ENCODE results near the gene PDLIM5. TPM values are rescaled to one million over a fixed set of nuclear protein-coding genes. Genes with fewer than 3 reads are reported as not detected.

PDLIM5 gene
- total RNA-seq, 4 donors from 2014 or later, result 90.5 to 148 (median 115) TPM

DNA sequence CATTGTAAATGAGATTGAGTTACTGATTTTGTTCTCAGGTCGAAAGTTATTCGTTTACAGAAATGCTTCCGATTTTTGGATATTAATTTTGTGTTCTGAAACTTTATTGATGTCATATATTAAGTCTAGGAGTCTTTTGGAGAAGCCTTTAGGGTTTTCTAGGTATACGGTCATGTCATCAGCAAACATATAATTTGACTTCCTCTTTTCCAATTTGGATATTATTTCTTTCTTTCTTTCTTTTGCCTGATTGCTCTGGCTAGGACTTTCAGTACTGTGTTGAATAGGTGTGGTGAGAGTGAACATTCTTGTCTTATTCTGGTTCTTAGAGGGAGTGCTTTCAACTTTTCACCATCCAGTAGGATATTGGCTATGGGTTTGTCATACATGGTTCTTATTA is 35.4 kb upstream of the PDLIM5 start:
- 95% methylated on average over 4 of the region's 4 CpGs for WGBS
- no peaks in the 10 kb centered on the region for H3K36me3 ChIP-seq
- no peak overlapping the region for H3K4me3 ChIP-seq
- no peak for DNase-seq (ENCODE audit: low spot score in 2 of 2)
- H3K27me3 ChIP-seq, result no peaks in the 10 kb centered on the region
- H3K27ac ChIP-seq, result no peak overlapping the region
- TF ChIP-seq POLR2AphosphoS5 (IDR thresholded peaks at IDR 0.05) (no peak), EP300 (IDR thresholded peaks at IDR 0.05) (no peak), POLR2A (IDR thresholded peaks at IDR 0.05) (no peak)
- TF ChIP-seq, protein P1, sequence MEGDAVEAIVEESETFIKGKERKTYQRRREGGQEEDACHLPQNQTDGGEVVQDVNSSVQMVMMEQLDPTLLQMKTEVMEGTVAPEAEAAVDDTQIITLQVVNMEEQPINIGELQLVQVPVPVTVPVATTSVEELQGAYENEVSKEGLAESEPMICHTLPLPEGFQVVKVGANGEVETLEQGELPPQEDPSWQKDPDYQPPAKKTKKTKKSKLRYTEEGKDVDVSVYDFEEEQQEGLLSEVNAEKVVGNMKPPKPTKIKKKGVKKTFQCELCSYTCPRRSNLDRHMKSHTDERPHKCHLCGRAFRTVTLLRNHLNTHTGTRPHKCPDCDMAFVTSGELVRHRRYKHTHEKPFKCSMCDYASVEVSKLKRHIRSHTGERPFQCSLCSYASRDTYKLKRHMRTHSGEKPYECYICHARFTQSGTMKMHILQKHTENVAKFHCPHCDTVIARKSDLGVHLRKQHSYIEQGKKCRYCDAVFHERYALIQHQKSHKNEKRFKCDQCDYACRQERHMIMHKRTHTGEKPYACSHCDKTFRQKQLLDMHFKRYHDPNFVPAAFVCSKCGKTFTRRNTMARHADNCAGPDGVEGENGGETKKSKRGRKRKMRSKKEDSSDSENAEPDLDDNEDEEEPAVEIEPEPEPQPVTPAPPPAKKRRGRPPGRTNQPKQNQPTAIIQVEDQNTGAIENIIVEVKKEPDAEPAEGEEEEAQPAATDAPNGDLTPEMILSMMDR (IDR thresholded peaks at IDR 0.05), result no peak
- no peaks in the 10 kb centered on the region for H3K9me3 ChIP-seq
- peaks cover 14% of the 10 kb centered on the region for H3K4me1 ChIP-seq

DNA sequence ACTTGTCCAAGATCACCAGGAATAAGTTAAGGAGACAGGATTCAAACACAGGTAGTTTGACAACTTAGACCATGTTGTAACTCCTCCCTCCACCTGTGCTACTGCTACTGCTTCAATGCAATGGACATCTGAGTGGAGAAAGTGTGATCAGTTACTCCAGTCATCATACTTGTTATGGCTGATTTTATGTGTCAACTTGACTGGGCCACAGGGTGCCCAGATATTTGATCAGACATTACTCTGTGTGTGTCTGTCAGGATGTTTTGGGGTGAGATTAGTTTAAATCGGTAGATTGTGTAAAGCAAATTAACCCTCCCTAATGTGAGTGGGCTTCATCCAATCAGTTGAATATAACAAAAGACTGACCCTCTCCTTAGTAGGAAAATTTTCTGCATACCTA is 34.8 kb upstream of the PDLIM5 start:
- no peak for TF ChIP-seq EP300 (IDR thresholded peaks at IDR 0.05)
- no peak for TF ChIP-seq POLR2AphosphoS5 (IDR thresholded peaks at IDR 0.05)
- no peak for TF ChIP-seq POLR2A (IDR thresholded peaks at IDR 0.05)
- TF ChIP-seq, protein P1 (IDR thresholded peaks at IDR 0.05), result no peak
- H3K9me3 ChIP-seq, result no peaks in the 10 kb centered on the region
- no peak overlapping the region for H3K27ac ChIP-seq
- 92% methylated on average over 1 of the region's 1 CpG for WGBS
- no peaks in the 10 kb centered on the region for H3K36me3 ChIP-seq
- H3K4me3 ChIP-seq, result no peak overlapping the region
- peaks cover 14% of the 10 kb centered on the region for H3K4me1 ChIP-seq
- H3K27me3 ChIP-seq, result no peaks in the 10 kb centered on the region
- no peak for DNase-seq (ENCODE audit: low spot score in 2 of 2)

DNA sequence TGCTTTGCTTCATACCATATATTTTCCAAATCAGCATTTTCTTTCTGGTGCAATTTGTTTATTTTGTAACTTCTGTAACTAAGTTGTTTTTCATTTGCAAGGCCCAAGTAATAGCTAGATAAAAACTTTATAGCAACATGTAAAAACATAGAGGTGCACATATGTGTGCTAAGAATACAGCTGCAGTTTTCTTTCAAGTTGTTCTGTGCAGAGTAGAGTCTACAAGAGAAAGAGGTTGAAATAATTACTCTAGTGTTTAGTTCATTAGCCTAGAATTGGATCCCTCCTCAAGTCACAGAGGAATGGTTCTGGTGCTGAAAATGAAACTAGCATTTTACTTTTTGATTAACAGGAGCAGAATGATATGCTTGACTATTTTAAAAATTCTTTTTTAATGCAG is 32.2 kb upstream of the PDLIM5 start:
- H3K27me3 ChIP-seq, result no peaks in the 10 kb centered on the region
- no peak for DNase-seq (ENCODE audit: low spot score in 2 of 2)
- H3K27ac ChIP-seq, result no peak overlapping the region
- no peaks in the 10 kb centered on the region for H3K9me3 ChIP-seq
- no peak overlapping the region for H3K4me3 ChIP-seq
- no peaks in the 10 kb centered on the region for H3K36me3 ChIP-seq
- H3K4me1 ChIP-seq, result peaks cover 3% of the 10 kb centered on the region
- TF ChIP-seq POLR2AphosphoS5 (IDR thresholded peaks at IDR 0.05) (no peak), EP300 (IDR thresholded peaks at IDR 0.05) (no peak), POLR2A (IDR thresholded peaks at IDR 0.05) (no peak)
- TF ChIP-seq, protein P1 (IDR thresholded peaks at IDR 0.05), result no peak

GRCh38 chr4:94419956-94420355 is 31.8 kb upstream of the PDLIM5 start:
- H3K27ac ChIP-seq, result no peak overlapping the region

DNA sequence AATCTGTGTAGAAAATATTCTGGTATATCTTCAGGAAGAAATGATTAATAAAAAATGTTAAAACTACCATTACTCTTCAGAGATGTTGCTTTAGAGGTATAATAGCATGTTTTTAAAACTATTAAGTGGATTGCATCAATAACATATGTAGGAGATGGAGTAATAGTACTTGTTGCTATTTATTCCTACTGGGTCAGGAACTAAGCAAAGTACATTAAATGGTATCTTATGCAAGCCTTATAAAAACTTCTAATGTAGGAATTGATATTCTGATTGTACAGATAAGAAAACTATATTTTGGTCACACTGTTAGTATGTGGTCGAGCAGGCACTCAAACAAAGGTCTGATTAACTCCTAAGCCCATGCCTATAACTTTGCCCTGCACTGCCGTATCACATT is 31.4 kb upstream of the PDLIM5 start:
- no peak overlapping the region for H3K27ac ChIP-seq
- TF ChIP-seq EP300 (IDR thresholded peaks at IDR 0.05) (no peak), POLR2A (IDR thresholded peaks at IDR 0.05) (no peak)
- TF ChIP-seq, protein P1 (IDR thresholded peaks at IDR 0.05), result no peak
- 75% methylated on average over 2 of the region's 2 CpGs for WGBS
- H3K4me1 ChIP-seq, result peaks cover 3% of the 10 kb centered on the region
- H3K9me3 ChIP-seq, result no peaks in the 10 kb centered on the region
- no peak for DNase-seq (ENCODE audit: low spot score in 2 of 2)
- no peaks in the 10 kb centered on the region for H3K36me3 ChIP-seq
- no peak overlapping the region for H3K4me3 ChIP-seq
- no peaks in the 10 kb centered on the region for H3K27me3 ChIP-seq

More at GRCh38 chr4:94419956-94420355, 31.8 kb upstream of the PDLIM5 start:
- peaks cover 3% of the 10 kb centered on the region for H3K4me1 ChIP-seq
- no peaks in the 10 kb centered on the region for H3K9me3 ChIP-seq
- DNase-seq (ENCODE audit: low spot score in 2 of 2), result no peak
- TF ChIP-seq, protein P1 (IDR thresholded peaks at IDR 0.05), result no peak
- TF ChIP-seq POLR2A (IDR thresholded peaks at IDR 0.05), result no peak
- TF ChIP-seq POLR2AphosphoS5 (IDR thresholded peaks at IDR 0.05), result no peak
- no peak for TF ChIP-seq EP300 (IDR thresholded peaks at IDR 0.05)
- H3K4me3 ChIP-seq, result no peak overlapping the region
- H3K36me3 ChIP-seq, result no peaks in the 10 kb centered on the region
- H3K27me3 ChIP-seq, result no peaks in the 10 kb centered on the region
- 56% methylated on average over 3 of the region's 3 CpGs for WGBS

Data from suprapubic skin (tissue), 4 donors.